Measurements from ENCODE around the gene DNAJB6.

The DNAJB6 gene

GRCh38 chr7:157339777-157340677, 3.2 kb downstream of the DNAJB6 start:
- TF ChIP-seq, protein P1, sequence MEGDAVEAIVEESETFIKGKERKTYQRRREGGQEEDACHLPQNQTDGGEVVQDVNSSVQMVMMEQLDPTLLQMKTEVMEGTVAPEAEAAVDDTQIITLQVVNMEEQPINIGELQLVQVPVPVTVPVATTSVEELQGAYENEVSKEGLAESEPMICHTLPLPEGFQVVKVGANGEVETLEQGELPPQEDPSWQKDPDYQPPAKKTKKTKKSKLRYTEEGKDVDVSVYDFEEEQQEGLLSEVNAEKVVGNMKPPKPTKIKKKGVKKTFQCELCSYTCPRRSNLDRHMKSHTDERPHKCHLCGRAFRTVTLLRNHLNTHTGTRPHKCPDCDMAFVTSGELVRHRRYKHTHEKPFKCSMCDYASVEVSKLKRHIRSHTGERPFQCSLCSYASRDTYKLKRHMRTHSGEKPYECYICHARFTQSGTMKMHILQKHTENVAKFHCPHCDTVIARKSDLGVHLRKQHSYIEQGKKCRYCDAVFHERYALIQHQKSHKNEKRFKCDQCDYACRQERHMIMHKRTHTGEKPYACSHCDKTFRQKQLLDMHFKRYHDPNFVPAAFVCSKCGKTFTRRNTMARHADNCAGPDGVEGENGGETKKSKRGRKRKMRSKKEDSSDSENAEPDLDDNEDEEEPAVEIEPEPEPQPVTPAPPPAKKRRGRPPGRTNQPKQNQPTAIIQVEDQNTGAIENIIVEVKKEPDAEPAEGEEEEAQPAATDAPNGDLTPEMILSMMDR (IDR thresholded peaks at IDR 0.05; ENCODE audit: low read depth, low read length) = peak; percentile 93
- DNase-seq (ENCODE audit: extremely low read depth, low read depth) = no peak

GRCh38 chr7:157347217-157347904, 10.6 kb downstream of the DNAJB6 start:
- no peak for DNase-seq (ENCODE audit: extremely low read depth, low read depth)
- TF ChIP-seq, protein P1 (IDR thresholded peaks at IDR 0.05; ENCODE audit: low read depth, low read length) = no peak

GRCh38 chr7:157348548-157348947, 11.7 kb downstream of the DNAJB6 start:
- DNase-seq (ENCODE audit: extremely low read depth, low read depth) = no peak
- TF ChIP-seq, protein P1 (IDR thresholded peaks at IDR 0.05; ENCODE audit: low read depth, low read length) = no peak

GRCh38 chr7:157352516-157352915, 15.7 kb downstream of the DNAJB6 start:
- no peak for DNase-seq (ENCODE audit: extremely low read depth, low read depth)
- TF ChIP-seq, protein P1 (IDR thresholded peaks at IDR 0.05; ENCODE audit: low read depth, low read length) = no peak

GRCh38 chr7:157355784-157356511, 19.1 kb downstream of the DNAJB6 start:
- no peak for DNase-seq (ENCODE audit: extremely low read depth, low read depth)
- TF ChIP-seq, protein P1 (IDR thresholded peaks at IDR 0.05; ENCODE audit: low read depth, low read length) = no peak

DNA sequence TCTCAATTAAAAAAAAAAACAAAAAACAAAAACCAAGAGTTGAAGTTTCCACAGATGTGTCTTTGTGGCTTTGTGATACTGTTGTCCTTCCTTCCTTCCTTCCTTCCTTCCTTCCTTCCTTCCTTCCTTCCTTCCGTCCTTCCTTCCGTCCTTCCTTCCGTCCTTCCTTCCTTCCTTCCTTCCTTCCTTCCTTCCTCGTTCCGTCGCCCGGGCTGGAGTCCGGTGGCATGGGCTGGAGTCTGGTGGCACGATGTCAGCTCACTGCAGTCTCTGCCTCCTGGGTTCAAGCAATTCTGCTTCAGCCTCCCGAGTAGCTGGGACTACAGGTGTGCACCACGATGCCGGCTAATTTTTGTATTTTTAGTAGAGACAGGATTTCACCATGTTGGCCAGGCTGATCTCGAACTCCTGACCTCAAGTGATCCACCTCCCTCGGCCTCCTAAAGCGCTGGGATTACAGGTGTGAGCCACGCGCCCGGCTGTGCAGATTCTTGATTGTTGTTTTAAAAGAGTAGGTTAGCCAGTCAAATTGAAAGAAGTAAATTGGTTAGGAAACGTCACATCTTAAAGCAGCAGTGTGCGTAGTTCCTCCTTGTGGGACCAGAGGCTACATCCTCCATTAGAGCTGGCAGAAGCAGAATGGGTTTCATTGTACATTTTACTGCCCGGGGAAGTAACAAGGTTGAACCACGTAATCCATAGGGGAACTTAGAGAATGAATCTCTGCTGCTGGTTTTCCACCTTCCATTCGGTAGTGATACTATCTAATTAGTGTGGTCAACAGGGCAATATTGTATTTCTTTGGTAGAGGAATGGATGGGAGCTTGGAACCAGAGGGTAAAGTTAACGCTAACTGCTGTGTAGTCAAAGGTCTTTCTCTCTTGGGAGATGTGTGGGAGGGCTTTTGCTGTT, 20.6 kb downstream of the DNAJB6 start:
- TF ChIP-seq, protein P1 (IDR thresholded peaks at IDR 0.05; ENCODE audit: low read depth, low read length) = no peak
- no peak for DNase-seq (ENCODE audit: extremely low read depth, low read depth)
